DND-41 (cell line): ENCODE results near the gene CFAP77.

ENCODE experiments used
- ATAC-seq: fragments of 200-7000 bp; cut with Tn5 transposase; 3 replicates; pipeline ENCODE4 v1.9.1; 2021; ENCODE audit warnings: low read depth; ENCODE audit not compliant: insufficient read depth
- DNase-seq: peaks from one replicate; pipeline ENCODE4 v3.0.0-alpha.2; 2020
- H2AFZ ChIP-seq: 2 replicates; pipeline ENCODE4 v1.6.0; 2012; ENCODE audit warnings: low read depth, low read length
- H3K27ac ChIP-seq: 2 replicates; pipeline ENCODE4 v1.5.1; 2012; ENCODE audit warnings: low read length, inconsistent platforms
- H3K27me3 ChIP-seq: fragments of 200-600 bp; sonication (generic); 2 replicates; pipeline ENCODE4 v1.6.0; 2012; ENCODE audit warnings: low read length, mild to moderate bottlenecking, inconsistent platforms; ENCODE audit not compliant: insufficient read depth, poor library complexity
- H3K36me3 ChIP-seq: 2 replicates; pipeline ENCODE4 v1.5.1; 2012; ENCODE audit warnings: low read length, inconsistent platforms; ENCODE audit not compliant: insufficient read depth
- H3K4me1 ChIP-seq: 2 replicates; pipeline ENCODE4 v1.5.1; 2012; ENCODE audit warnings: mild to moderate bottlenecking, low read length; ENCODE audit not compliant: insufficient read depth
- H3K4me2 ChIP-seq: 2 replicates; pipeline ENCODE4 v1.6.0; 2012; ENCODE audit warnings: mild to moderate bottlenecking, moderate library complexity, low read length, inconsistent platforms; ENCODE audit not compliant: insufficient read depth
- H3K4me3 ChIP-seq, 2 experiments: fragments of 200-600 bp in 1 of 2; shearing (Covaris generic) in 1 of 2; 2 replicates each; pipeline ENCODE4 v1.5.1; 2012 to 2016; ENCODE audit warnings: inconsistent platforms in 2 of 2, low read length in 2 of 2, mild to moderate bottlenecking in 2 of 2, low read depth in 1 of 2, moderate library complexity in 1 of 2
- H3K79me2 ChIP-seq: 2 replicates; pipeline ENCODE4 v1.6.0; 2012; ENCODE audit warnings: low read length, inconsistent platforms; ENCODE audit not compliant: insufficient read depth
- H3K9ac ChIP-seq: 2 replicates; pipeline ENCODE4 v1.6.0; 2012; ENCODE audit warnings: low read depth, mild to moderate bottlenecking, inconsistent platforms, low read length, moderate library complexity
- H3K9me3 ChIP-seq: 2 replicates; pipeline ENCODE4 v1.5.1; 2012; ENCODE audit warnings: low read length, moderate library complexity, mild to moderate bottlenecking, inconsistent platforms; ENCODE audit not compliant: insufficient read depth, severe bottlenecking
- H4K20me1 ChIP-seq: 2 replicates; pipeline ENCODE4 v1.6.0; 2012; ENCODE audit warnings: low read length; ENCODE audit not compliant: insufficient read depth
- CTCF ChIP-seq: IDR thresholded peaks from 2 replicates; pipeline ENCODE4 v1.5.1; 2012; ENCODE audit warnings: borderline replicate concordance, low read length, moderate library complexity, mild to moderate bottlenecking; ENCODE audit not compliant: poor library complexity, severe bottlenecking; ENCODE audit errors: extremely low read depth
- EZH2 ChIP-seq: IDR thresholded peaks from 3 replicates; pipeline ENCODE4 v1.6.1; 2012; ENCODE audit warnings: borderline replicate concordance, low read depth, mild to moderate bottlenecking, moderate library complexity, low read length, inconsistent platforms; ENCODE audit not compliant: severe bottlenecking

The CFAP77 gene

GRCh38 chr9:132478353-132479050 lies 68.5 kb downstream of the CFAP77 start:
- H3K4me1 ChIP-seq = no peaks in the 10 kb centered on the region
- TF ChIP-seq CTCF (no peak), EZH2 (no peak)
- ATAC-seq (no peak), DNase-seq (no peak)
- no peaks in the 10 kb centered on the region for H3K9me3 ChIP-seq
- H3K36me3 ChIP-seq = no peaks in the 10 kb centered on the region
- no peak overlapping the region for H3K4me2 ChIP-seq
- H3K4me3 ChIP-seq = no peak overlapping the region
- H4K20me1 ChIP-seq = peaks cover 3% of the 10 kb centered on the region; the same call in 1 of the 2 replicates
- no peak overlapping the region for H3K9ac ChIP-seq
- H3K27ac ChIP-seq = no peak overlapping the region
- no peaks in the 10 kb centered on the region for H3K79me2 ChIP-seq
- peaks cover 3% of the 10 kb centered on the region for H3K27me3 ChIP-seq
- H2AFZ ChIP-seq = no peak overlapping the region

GRCh38 chr9:132479733-132480132 lies 69.7 kb downstream of the CFAP77 start:
- Histone ChIP-seq H3K9ac (no peak overlapping the region), H3K9me3 (no peaks in the 10 kb centered on the region), H3K4me2 (no peak overlapping the region), H3K27me3 (peaks cover 4% of the 10 kb centered on the region), H2AFZ (no peak overlapping the region), H3K4me3 (no peak overlapping the region), H3K27ac (no peak overlapping the region), H3K4me1 (no peaks in the 10 kb centered on the region), H4K20me1 (peaks cover 3% of the 10 kb centered on the region; the same call in 1 of the 2 replicates), H3K36me3 (no peaks in the 10 kb centered on the region), H3K79me2 (no peaks in the 10 kb centered on the region)
- no peak for TF ChIP-seq CTCF
- TF ChIP-seq EZH2 = no peak
- DNase-seq = no peak
- ATAC-seq = no peak

- Histone ChIP-seq H2AFZ (no peak overlapping the region), H3K4me1 (no peaks in the 10 kb centered on the region), H3K4me3 (no peak overlapping the region), H3K9me3 (no peaks in the 10 kb centered on the region), H4K20me1 (peaks cover 3% of the 10 kb centered on the region; the same call in 1 of the 2 replicates), H3K9ac (no peak overlapping the region), H3K79me2 (no peaks in the 10 kb centered on the region), H3K27ac (no peak overlapping the region), H3K36me3 (no peaks in the 10 kb centered on the region), H3K27me3 (peaks cover 4% of the 10 kb centered on the region), H3K4me2 (no peak overlapping the region)
- DNase-seq (no peak), ATAC-seq (no peak)
- no peak for TF ChIP-seq CTCF
- TF ChIP-seq EZH2 = no peak
Observed at GRCh38 chr9:132481053-132481849, 71.2 kb downstream of the CFAP77 start.
